Panc1 (cell line): Measurements from ENCODE around the gene CCDC200. TPM values are rescaled to one million over a fixed set of nuclear protein-coding genes. Genes with fewer than 3 reads are reported as not detected.

Experiments
- ATAC-seq: fragments of 200-7000 bp; cut with Tn5 transposase; 2 replicates; pipeline ENCODE4 v1.9.1; 2020; ENCODE audit warnings: mild to moderate bottlenecking, moderate library complexity
- BruUV-seq: library from RNA; stranded (reverse); fragments of 400-500 nt; replicated peaks from 2 replicates; lab custom pipeline; 2021; lab: Mats Ljungman, UMichigan
- CTCF ChIA-PET: fragments of 300-600 bp; sonication (Branson Sonifier 250); formaldehyde crosslinking; loops from one replicate; lab custom pipeline; 2022; ENCODE audit warnings: antibody characterized with exemption; lab: Charles Lee
- POLR2A ChIA-PET: fragments of 300-600 bp; sonication (Branson Sonifier 250); formaldehyde crosslinking; loops from one replicate; lab custom pipeline; 2022; ENCODE audit warnings: antibody characterized with exemption; lab: Charles Lee
- DNase-seq: peaks from one replicate; pipeline ENCODE4 v3.0.0-alpha.2; 2010; ENCODE audit warnings: low read depth, low spot score
- H3K27ac ChIP-seq: 2 replicates; pipeline ENCODE4 v1.5.1; 2011; ENCODE audit warnings: mild to moderate bottlenecking, low read length, inconsistent platforms
- H3K27me3 ChIP-seq: fragments of 200-500 bp; sonication (Bioruptor generic); 2 replicates; pipeline ENCODE4 v1.6.0; 2014; ENCODE audit warnings: low read length, inconsistent platforms; ENCODE audit not compliant: control insufficient read depth, insufficient read depth
- H3K36me3 ChIP-seq: fragments of 200-500 bp; sonication (Bioruptor generic); 2 replicates; pipeline ENCODE4 v1.5.1; 2014; ENCODE audit warnings: inconsistent platforms, mild to moderate bottlenecking, low read length, moderate library complexity; ENCODE audit not compliant: control insufficient read depth, insufficient read depth
- H3K4me1 ChIP-seq: 2 replicates; pipeline ENCODE4 v1.5.1; 2011; ENCODE audit warnings: inconsistent platforms, mild to moderate bottlenecking, low read length, moderate library complexity; ENCODE audit not compliant: control insufficient read depth, insufficient read depth
- H3K4me3 ChIP-seq, 2 experiments: 2 replicates each; pipeline ENCODE4 v1.5.1; 2011 to 2012; ENCODE audit warnings: low read depth in 2 of 2, low read length in 2 of 2, mild to moderate bottlenecking in 2 of 2, inconsistent platforms in 1 of 2, moderate library complexity in 1 of 2
- H3K9me3 ChIP-seq: fragments of 200-500 bp; sonication (Bioruptor generic); 2 replicates; pipeline ENCODE4 v1.5.1; 2014; ENCODE audit warnings: low read depth, mild to moderate bottlenecking, inconsistent platforms, low read length, moderate library complexity; ENCODE audit not compliant: control insufficient read depth, insufficient read depth
- CTCF ChIP-seq: fragments of 450-650 bp; IDR thresholded peaks from 2 replicates; pipeline ENCODE4 v1.5.1; 2017; ENCODE audit warnings: mild to moderate bottlenecking
- POLR2AphosphoS5 ChIP-seq: IDR thresholded peaks from 2 replicates; pipeline ENCODE4 v1.6.1; 2012; ENCODE audit warnings: mild to moderate bottlenecking, low read depth, low read length, moderate library complexity
- SIN3A ChIP-seq: IDR thresholded peaks from 2 replicates; pipeline ENCODE4 v1.6.1; 2012; ENCODE audit warnings: low read depth, mild to moderate bottlenecking, low read length, moderate library complexity, borderline replicate concordance; ENCODE audit not compliant: insufficient read depth
- TCF7L2 ChIP-seq: IDR thresholded peaks from 2 replicates; pipeline ENCODE4 v1.6.1; 2011; ENCODE audit warnings: mild to moderate bottlenecking, low read depth, low read length, inconsistent platforms
- in situ Hi-C: cut with HindIII; loops from 2 replicates; pipeline ENCODE4 v1.10.0; 2016; ENCODE audit warnings: low sequenced_read_pairs, low pct_unique_long_range_greater_than_20kb
- intact Hi-C: fragments of 100-400 bp; cut with micrococcal nuclease; formaldehyde crosslinking; loops from one replicate; pipeline ENCODE4 v1.10.0; 2022; ENCODE audit not compliant: unreplicated experiment
- total RNA-seq: library from RNA; stranded (reverse); gene quantifications from one replicate; pipeline ENCODE4 v1.2.1, GENCODE V29; 2021; ENCODE audit not compliant: unreplicated experiment
- TF ChIP-seq, protein P1 (sequence below), 2 experiments: IDR thresholded peaks; 2 replicates each; pipeline ENCODE4 v1.6.1; 2011 to 2012; ENCODE audit warnings: low read depth in 2 of 2, control low read depth in 1 of 2, low read length in 1 of 2, mild to moderate bottlenecking in 1 of 2, moderate library complexity in 1 of 2; ENCODE audit not compliant: insufficient read depth in 1 of 2

Gene CCDC200
- total RNA-seq, 1 experiment from 2014 or later, result not detected

- no TSS peak for BruUV-seq
- Histone ChIP-seq H3K27me3 (no peaks in the 10 kb centered on the region), H3K27ac (no peak overlapping the region), H3K9me3 (no peaks in the 10 kb centered on the region), H3K36me3 (no peaks in the 10 kb centered on the region), H3K4me1 (peaks cover 4% of the 10 kb centered on the region), H3K4me3 (no peak overlapping the region)
- ChIA-PET CTCF (no interaction called here), POLR2A (no interaction called here)
- in situ Hi-C loops, result no loop called here
- ATAC-seq, result no peak
- intact Hi-C loops, result no loop called here
- no peak for DNase-seq
- TF ChIP-seq CTCF, result no peak
- no peak for TF ChIP-seq TCF7L2
- TF ChIP-seq, protein P1, sequence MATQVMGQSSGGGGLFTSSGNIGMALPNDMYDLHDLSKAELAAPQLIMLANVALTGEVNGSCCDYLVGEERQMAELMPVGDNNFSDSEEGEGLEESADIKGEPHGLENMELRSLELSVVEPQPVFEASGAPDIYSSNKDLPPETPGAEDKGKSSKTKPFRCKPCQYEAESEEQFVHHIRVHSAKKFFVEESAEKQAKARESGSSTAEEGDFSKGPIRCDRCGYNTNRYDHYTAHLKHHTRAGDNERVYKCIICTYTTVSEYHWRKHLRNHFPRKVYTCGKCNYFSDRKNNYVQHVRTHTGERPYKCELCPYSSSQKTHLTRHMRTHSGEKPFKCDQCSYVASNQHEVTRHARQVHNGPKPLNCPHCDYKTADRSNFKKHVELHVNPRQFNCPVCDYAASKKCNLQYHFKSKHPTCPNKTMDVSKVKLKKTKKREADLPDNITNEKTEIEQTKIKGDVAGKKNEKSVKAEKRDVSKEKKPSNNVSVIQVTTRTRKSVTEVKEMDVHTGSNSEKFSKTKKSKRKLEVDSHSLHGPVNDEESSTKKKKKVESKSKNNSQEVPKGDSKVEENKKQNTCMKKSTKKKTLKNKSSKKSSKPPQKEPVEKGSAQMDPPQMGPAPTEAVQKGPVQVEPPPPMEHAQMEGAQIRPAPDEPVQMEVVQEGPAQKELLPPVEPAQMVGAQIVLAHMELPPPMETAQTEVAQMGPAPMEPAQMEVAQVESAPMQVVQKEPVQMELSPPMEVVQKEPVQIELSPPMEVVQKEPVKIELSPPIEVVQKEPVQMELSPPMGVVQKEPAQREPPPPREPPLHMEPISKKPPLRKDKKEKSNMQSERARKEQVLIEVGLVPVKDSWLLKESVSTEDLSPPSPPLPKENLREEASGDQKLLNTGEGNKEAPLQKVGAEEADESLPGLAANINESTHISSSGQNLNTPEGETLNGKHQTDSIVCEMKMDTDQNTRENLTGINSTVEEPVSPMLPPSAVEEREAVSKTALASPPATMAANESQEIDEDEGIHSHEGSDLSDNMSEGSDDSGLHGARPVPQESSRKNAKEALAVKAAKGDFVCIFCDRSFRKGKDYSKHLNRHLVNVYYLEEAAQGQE (IDR thresholded peaks at IDR 0.05; ENCODE audit: insufficient read depth in 1 of 2, low read depth in 2 of 2, low read length in 1 of 2), result no peak
- no peak for TF ChIP-seq SIN3A
- no peak for TF ChIP-seq POLR2AphosphoS5
These were observed 12.1 kb downstream of the CCDC200 start for GRCh38 chr17:43216369-43216761.

DNA sequence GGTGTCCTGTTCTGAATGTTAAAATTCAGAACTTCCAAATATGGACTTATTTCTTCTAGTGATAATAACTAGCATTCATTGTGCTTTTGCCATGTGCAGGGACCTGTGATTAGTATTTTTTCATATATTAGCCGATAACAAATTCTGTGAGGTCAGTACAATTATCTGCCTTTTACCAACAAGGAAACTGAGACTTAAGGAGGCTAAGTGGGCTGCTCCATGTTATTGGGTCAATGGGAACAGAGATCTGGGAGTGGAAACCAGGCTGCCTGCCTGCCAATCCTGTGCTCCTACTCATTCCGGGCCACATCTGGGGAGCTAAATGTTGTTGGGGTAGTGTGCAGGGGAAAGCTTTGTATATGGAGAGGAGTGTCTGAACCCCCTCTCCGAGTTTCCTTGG is 13.1 kb downstream of the CCDC200 start:
- no peaks in the 10 kb centered on the region for H3K9me3 ChIP-seq
- ChIA-PET CTCF (no interaction called here), POLR2A (no interaction called here)
- no peaks in the 10 kb centered on the region; the same call in 1 of the 2 replicates for H3K36me3 ChIP-seq
- H3K27me3 ChIP-seq, result no peaks in the 10 kb centered on the region
- ATAC-seq (no peak), DNase-seq (no peak)
- peaks cover 11% of the 10 kb centered on the region for H3K4me1 ChIP-seq
- no TSS peak for BruUV-seq
- intact Hi-C loops (no loop called here), in situ Hi-C loops (no loop called here)
- TF ChIP-seq, protein P1 (IDR thresholded peaks at IDR 0.05; ENCODE audit: insufficient read depth in 1 of 2, low read depth in 2 of 2, low read length in 1 of 2), result no peak
- TF ChIP-seq SIN3A (no peak), TCF7L2 (no peak), CTCF (no peak), POLR2AphosphoS5 (no peak)
- H3K27ac ChIP-seq, result no peak overlapping the region
- H3K4me3 ChIP-seq, result no peak overlapping the region
